Loucy (cell line): Measurements from ENCODE around the gene BTBD19.

Experiments used
- CTCF ChIP-seq: fragments of 200-600 bp; sonication (generic); conservative IDR thresholded peaks from 2 replicates; pipeline ENCODE4 v1.5.1; 2014; ENCODE audit warnings: mild to moderate bottlenecking, antibody characterized with exemption, low read length
- EZH2phosphoT487 ChIP-seq: fragments of 200-600 bp; IDR thresholded peaks from 2 replicates; pipeline ENCODE4 v1.6.1; 2018; ENCODE audit warnings: antibody characterized with exemption, mild to moderate bottlenecking, moderate library complexity, borderline replicate concordance

- TF ChIP-seq CTCF = no peak
- TF ChIP-seq EZH2phosphoT487 = no peak
These were observed 17.1 kb upstream of the BTBD19 start for GRCh38 chr1:44790968-44791801.
